GM21717 (cell line): ENCODE results near the gene DLGAP1.
"Not testable (repeated sequence)": the region's sequence is repeated elsewhere in the genome, so short reads cannot be mapped to it uniquely, and the experiment has no call there.

ENCODE experiments used
- ATAC-seq: cut with Tn5 transposase; IDR thresholded peaks from one replicate; pipeline ENCODE4 v1.9.1; 2021; ENCODE audit warnings: mild to moderate bottlenecking, moderate library complexity; ENCODE audit not compliant: unreplicated experiment

DLGAP1 gene

GRCh38 chr18:4293337-4293736, 161.8 kb downstream of the DLGAP1 start:
- no peak for ATAC-seq

- no peak for ATAC-seq
Observed at GRCh38 chr18:4292696-4293095, 162.4 kb downstream of the DLGAP1 start.

GRCh38 chr18:4287340-4287739, 167.8 kb downstream of the DLGAP1 start:
- ATAC-seq = not testable (repeated sequence)

GRCh38 chr18:4286256-4286655, 168.9 kb downstream of the DLGAP1 start:
- ATAC-seq = no peak

- ATAC-seq = no peak
Observed at GRCh38 chr18:4285525-4285924, 169.6 kb downstream of the DLGAP1 start.

GRCh38 chr18:4284528-4284927, 170.6 kb downstream of the DLGAP1 start:
- ATAC-seq = no peak

GRCh38 chr18:4283746-4284291, 171.3 kb downstream of the DLGAP1 start:
- ATAC-seq = no peak

DNA sequence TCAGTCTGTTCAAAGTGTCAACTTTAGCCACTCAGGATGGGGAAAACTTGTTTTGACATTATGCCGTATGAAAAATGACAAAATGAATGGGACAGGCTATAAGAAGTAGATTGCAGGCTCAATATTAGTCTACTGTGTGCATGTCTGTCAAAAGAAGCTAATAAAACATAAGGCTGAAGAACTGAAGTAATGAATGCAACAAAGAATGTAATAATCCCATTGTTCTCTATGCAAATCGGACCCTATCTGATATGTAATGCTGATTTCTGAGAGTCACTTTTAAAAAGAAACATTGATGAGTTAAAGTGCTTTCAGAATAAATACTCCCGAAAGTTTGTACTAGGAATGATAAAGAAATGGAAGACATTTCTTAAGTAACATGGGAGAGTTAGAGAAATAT, 172.2 kb downstream of the DLGAP1 start:
- ATAC-seq = no peak

DNA sequence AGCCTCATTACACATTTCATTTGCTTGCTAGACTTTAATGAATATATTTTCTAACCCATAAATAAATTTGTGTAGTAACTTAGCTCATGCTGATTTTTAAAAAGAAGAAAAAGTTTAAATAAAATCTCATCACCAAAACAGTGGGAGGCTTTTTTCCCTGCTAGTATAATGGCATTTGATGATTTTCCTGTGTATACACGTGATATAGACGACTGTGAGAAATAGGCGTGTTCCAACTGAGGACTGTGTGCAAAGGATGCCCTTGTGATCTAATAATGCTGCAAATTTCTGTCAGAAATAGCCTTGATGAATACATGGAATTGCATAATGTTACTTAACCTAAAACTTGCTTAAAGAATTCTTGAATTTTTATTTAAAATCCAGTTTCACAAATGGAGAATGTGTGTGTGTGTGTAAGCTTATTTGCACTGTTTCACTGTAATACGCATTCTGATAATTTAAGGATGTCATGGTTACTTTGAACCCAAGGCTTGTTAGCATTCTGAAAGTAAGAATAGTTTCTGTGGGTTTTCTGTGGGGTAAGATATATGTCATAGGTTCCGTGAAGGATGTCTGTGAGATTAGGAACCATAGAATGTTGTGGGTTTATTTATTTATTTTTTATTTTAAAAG, 178.0 kb downstream of the DLGAP1 start:
- ATAC-seq = peak; percentile 79

- ATAC-seq = no peak
Observed at GRCh38 chr18:4271952-4272351, 183.2 kb downstream of the DLGAP1 start.

DNA sequence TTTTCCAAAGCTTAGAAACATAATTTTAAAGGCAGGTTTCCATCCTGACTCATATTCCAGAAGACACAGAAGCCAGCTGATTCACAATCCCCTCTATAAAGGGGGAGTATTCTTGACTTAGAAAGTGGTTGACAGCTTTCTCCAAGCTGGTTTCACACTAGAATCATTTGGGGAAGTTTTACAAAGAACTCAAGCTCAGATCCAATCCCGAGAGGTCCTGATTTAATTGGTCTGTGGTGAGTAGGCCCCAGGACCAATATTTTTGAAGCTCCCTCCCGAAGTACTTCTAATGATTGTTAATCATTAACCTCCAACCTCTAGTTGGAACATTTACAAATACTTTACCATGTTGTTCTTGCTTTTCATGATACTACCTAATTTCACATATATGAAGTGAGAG, 184.1 kb downstream of the DLGAP1 start:
- ATAC-seq = no peak

DNA sequence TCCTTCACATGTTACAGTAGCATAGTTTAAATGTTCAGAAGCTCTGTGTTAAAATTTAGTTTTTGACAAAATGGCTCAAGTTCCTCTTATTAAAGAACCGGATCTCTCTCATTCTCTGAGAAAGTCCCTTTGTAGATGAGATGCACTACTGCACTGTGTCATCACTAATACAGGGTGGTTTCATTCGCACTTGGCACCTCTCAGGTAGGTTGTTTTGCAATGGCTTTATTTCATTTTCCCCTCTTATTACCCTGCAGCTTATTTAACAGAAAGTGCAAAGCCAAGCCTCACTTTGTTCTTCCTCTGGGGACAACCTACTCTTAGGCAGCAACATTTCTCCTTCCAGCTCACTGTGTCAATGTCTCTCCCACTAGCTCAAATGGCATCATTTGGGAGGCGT, 185.1 kb downstream of the DLGAP1 start:
- ATAC-seq = peak; percentile 80

DNA sequence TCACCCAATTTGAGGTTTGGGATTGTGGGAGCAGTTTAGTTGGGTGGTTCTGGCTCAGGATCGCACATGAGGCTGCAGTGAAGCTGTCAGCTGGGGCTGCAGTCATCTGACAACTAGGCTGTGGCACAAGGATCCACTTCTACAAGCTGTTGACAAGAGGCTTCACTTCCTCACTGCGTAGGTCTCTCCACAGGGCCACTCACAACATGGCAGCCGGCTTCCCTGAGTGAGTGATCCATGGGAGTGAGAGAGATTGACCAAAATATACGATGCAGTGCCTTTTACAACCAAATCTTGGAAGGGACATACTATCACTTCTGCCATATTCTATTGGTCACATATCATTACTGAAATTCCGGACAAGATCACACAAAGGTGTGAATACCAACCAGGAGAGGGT, 187.5 kb downstream of the DLGAP1 start:
- ATAC-seq = no peak

GRCh38 chr18:4264347-4264791, 190.7 kb downstream of the DLGAP1 start:
- no peak for ATAC-seq

DNA sequence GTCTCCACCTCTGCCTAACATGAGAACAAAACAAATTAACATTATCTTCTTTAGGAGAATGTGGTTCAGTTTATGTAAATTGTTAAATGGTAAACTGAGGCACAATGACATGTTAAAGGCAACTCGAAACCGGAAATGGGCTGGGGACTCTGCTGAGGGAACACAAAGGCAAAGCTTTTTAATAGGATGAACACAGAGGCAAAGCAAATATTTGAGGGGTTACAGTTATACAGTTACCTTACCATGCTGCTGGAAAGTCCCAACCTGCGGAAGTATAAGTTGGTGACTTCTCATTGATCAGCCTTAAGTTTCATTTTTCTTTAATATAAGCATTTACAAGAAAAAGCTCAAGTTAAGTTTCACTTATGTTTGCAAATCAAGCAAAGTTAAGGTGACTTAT, 195.0 kb downstream of the DLGAP1 start:
- peak; percentile 53 for ATAC-seq

DNA sequence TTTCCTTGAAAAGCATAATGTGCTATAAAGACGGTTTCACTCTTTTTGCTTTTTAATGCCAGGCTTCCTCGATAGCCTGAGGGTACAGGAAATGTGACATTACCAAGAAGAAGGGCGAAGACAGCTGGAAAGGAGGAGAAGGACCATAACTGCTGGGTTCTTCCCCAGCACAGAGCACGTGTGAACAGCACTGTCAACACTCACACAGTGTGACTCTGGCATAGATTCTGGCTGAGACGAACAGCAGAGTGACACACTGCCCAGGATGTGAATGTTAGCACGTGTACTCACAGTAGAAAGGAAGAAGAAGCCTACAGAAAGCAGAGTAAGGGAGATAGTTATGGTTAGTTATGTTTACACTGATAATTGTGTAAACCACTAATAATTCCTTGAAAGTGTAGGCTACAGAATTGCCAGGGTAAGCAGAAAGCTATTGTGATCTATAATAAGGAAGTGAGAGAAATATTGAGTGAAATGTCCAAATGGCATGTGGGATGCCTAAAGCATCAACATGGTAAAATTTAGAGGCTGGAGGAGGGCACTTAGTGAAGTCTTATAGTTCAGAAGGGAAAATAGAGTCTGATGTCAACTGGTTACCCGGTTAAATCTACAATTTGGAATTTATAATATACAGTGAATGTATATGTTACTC, 198.2 kb downstream of the DLGAP1 start:
- ATAC-seq = no peak

GRCh38 chr18:4254840-4255239, 200.3 kb downstream of the DLGAP1 start:
- ATAC-seq = no peak

GRCh38 chr18:4252829-4253228, 202.3 kb downstream of the DLGAP1 start:
- no peak for ATAC-seq

- ATAC-seq = no peak
Observed at GRCh38 chr18:4251873-4252272, 203.2 kb downstream of the DLGAP1 start.

DNA sequence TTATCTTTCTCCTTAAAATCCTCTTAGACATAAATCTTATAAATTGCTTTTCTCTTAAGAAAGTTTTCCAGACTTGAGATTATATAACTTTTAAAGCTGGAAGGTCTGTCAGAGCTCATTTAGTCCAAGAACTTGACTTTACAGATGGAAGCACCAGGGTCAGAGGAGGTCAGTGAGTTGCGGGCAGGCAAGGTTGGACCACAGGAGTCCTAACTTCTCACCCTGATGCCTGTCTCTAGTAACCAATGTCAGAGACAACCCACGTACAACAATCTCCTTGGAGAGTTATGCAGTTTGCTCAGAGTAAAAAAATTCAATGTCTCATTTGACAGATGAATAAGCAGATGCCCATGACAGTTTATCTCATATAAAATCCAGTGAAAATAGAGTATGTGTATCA, 203.9 kb downstream of the DLGAP1 start:
- no peak for ATAC-seq

GRCh38 chr18:4250141-4250540, 205.0 kb downstream of the DLGAP1 start:
- ATAC-seq = no peak

- no peak for ATAC-seq
Observed at GRCh38 chr18:4248686-4249085, 206.4 kb downstream of the DLGAP1 start.
